Gastrocnemius medialis (tissue), 4 donors: ENCODE measurements around the gene HLA-DOB.
"Not testable (repeated sequence)": the region's sequence is repeated elsewhere in the genome, so short reads cannot be mapped to it uniquely, and the experiment has no call there.

ENCODE experiments used
- POLR2A ChIP-seq, 2 donors: fragments of 450-650 bp; IDR thresholded peaks; one replicate each; pipeline ENCODE4 v1.6.1; 2017; ENCODE audit warnings: antibody characterized with exemption in 2 of 2, mild to moderate bottlenecking in 2 of 2, moderate library complexity in 2 of 2
- TF ChIP-seq, protein P1 (sequence below), 5 experiments: fragments of 450-650 bp in 3 of 5; fragments of 200-600 bp in 2 of 5; sonication (generic) in 2 of 5; IDR thresholded peaks in 4 of 5; conservative IDR thresholded peaks in 1 of 5; 1 replicate in 4 of 5; 2 replicates in 1 of 5; pipeline ENCODE4 v1.5.1; 2016 to 2019; ENCODE audit warnings: antibody characterized with exemption in 5 of 5, mild to moderate bottlenecking in 3 of 5, moderate library complexity in 3 of 5

DNA sequence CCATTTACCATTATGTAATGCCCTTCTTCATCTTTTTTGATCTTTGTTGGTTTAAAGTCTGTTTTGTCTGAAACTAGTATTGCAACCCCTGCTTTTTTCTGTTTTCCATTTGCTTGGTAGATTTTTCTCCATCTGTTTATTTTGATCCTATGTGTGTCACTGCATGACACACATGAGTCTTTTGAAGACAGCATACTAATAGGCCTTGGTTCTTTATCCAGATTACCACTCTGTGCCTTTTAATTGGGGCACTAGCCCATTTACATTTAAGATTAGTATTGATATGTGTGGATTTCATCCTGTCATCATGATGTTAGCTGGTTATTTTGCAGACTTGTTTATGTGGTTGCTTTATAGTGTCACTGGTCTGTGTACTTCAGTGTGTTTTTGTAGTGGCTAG is 11.4 kb downstream of the HLA-DOB start:
- TF ChIP-seq, protein P1, sequence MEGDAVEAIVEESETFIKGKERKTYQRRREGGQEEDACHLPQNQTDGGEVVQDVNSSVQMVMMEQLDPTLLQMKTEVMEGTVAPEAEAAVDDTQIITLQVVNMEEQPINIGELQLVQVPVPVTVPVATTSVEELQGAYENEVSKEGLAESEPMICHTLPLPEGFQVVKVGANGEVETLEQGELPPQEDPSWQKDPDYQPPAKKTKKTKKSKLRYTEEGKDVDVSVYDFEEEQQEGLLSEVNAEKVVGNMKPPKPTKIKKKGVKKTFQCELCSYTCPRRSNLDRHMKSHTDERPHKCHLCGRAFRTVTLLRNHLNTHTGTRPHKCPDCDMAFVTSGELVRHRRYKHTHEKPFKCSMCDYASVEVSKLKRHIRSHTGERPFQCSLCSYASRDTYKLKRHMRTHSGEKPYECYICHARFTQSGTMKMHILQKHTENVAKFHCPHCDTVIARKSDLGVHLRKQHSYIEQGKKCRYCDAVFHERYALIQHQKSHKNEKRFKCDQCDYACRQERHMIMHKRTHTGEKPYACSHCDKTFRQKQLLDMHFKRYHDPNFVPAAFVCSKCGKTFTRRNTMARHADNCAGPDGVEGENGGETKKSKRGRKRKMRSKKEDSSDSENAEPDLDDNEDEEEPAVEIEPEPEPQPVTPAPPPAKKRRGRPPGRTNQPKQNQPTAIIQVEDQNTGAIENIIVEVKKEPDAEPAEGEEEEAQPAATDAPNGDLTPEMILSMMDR (IDR thresholded peaks at IDR 0.05 in 4 of 5, conservative IDR thresholded peaks at IDR 0.05 in 1 of 5): not testable (repeated sequence)
- not testable (repeated sequence) for TF ChIP-seq POLR2A (IDR thresholded peaks at IDR 0.05)
